Activated CD4-positive, alpha-beta T cell treated with anti-CD3 and anti-CD28 coated beads, Interleukin-2, amount 50 U/mL, for 48 hours (primary cell): Measurements from ENCODE around the gene EPB41L4A.
"Not testable (repeated sequence)": the region's sequence is repeated elsewhere in the genome, so short reads cannot be mapped to it uniquely, and the experiment has no call there.

Source experiments
- DNase-seq, 2 experiments: peaks; one replicate each; pipeline ENCODE4 v3.0.0-alpha.2; 2020

The EPB41L4A gene

GRCh38 chr5:112401924-112402323, 17.2 kb downstream of the EPB41L4A start:
- no peak for DNase-seq

- DNase-seq: no peak
Measured at GRCh38 chr5:112397690-112398089, 21.4 kb downstream of the EPB41L4A start.

DNA sequence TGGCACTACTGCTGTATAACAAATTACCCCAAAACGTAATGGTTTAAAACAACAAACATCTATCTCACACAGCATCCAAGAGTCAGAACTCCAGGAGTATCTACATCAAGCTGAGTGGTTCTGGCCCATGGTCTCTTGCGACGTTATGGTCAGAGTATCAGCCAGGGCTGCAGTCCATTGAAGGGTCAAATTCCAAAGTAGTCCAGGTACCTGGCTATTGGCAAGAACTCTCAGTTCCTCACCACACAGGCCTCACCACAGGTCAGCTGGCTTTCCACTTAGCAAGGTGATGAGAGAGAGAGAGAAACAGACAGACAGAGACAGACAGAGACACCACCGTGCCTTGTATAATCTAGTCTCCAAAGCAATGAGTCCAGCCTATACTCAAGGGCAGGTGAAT, 22.6 kb downstream of the EPB41L4A start:
- DNase-seq: no peak

- DNase-seq: not testable (repeated sequence)
Measured at GRCh38 chr5:112395299-112395698, 23.8 kb downstream of the EPB41L4A start.

- DNase-seq: no peak
Measured at GRCh38 chr5:112390327-112390726, 28.8 kb downstream of the EPB41L4A start.

DNA sequence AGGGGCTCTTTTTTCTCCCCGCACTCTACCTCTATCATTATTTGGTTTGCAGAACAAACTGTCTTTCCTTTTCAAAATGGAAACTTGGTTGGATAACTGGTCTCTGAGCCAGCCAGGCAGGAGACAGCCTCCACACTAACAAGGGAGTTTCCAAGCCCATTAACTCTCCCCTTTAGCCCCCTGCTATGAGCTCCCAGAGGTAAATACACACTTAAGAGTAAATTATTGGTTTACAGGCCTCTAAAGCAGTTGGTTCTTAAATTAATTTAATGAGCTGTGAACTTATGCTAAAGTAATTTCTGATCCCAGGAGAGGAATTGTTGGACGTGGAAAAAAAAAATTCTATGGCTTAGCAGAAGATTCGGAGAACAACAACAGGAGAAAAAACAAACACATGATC, 30.3 kb downstream of the EPB41L4A start:
- no peak for DNase-seq

DNA sequence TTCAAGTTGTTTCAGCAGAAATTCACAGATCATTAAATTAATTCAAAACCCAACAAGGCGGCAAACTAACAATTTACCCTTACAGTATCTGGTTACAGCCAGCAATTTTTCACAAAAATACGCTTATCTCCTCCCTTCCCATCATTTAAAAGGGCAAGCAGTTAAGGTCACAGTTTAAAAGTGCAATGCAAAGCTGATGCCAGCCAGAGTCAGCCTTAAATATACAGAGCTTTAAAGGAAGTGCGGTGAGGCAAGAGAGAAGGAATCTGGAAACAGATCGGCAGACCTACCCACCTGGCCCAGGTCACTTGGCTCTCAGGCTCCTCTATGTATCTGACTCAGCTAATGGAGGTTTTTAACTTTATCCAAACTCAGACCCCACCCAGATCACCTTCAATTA, 31.0 kb downstream of the EPB41L4A start:
- no peak for DNase-seq

DNA sequence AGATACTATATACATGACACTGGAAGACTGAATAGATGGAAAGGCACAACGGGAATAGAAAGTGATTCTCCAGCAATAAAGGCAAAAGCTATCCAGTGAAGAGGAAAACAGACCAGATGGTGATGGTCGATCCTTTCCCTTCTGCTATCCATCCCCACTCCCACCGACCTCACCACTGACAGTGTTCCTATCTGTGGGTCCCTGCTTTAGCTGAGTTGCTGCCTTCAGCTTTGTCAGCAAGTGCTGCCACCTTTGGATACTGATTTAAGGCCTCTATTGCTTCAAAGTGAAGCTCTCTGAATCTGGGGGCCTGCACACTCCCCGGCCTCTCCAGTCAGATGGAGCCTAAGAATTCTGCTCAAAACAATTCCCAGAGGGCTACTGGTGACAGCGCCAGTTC, 32.3 kb downstream of the EPB41L4A start:
- DNase-seq: no peak

- no peak for DNase-seq
Measured at GRCh38 chr5:112385969-112386368, 33.1 kb downstream of the EPB41L4A start.

DNA sequence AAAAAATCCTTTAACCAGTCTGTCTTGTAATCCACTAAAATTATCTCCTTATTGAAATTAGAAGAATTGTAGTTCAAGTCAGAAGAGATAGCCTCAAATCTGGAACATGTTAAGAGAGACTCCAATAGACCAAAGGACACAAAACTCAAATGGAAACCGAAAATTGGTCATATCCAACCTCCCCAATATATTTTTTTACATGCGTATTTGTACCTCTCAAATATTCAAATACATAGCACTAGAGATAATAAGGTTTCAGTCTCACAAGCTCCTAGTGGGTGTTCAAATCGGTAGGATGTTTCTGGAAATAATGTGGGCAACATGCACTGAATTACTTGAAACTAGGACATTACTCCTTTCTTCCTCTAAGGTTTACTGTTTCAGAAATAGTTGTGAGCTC, 33.5 kb downstream of the EPB41L4A start:
- DNase-seq: no peak

- no peak for DNase-seq
Measured at GRCh38 chr5:112384523-112384922, 34.6 kb downstream of the EPB41L4A start.

DNA sequence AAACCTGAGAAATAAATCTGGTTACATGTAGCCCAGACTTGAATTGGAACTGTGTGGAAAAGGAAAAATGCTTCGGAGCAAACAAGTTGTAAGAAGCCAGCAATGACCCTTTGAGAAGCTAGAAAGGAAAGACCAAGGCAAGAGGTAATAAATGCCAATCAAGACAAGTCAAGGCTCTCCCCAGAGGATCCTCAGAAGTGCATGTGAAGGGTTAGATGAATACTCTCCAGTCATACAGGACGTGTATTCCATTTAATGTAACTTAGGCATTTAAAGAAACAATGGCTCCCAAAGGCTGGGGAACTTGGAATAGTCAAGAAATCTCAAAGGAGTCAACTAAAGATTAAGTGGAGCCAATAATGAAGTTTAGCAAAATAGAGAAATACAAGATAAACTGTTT, 36.2 kb downstream of the EPB41L4A start:
- DNase-seq: no peak

DNA sequence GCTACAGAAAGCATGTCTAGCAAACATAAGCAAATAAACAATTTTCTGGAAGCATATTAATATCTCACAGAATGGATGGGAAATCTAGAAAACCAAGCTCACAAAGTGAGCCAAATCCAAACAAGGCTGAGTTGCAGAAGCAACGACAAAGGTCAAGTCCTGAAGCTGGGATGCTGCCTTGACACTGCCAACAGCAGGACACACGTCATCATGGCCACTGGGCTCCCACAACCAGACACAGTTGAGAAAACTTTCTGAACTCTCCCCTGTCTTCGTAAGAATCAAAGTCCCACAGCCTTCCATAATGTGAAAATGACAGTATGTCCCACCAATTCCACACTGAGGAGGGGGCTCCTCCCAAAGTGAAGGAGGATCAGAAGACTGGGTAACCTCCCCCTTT, 37.6 kb downstream of the EPB41L4A start:
- no peak for DNase-seq

DNA sequence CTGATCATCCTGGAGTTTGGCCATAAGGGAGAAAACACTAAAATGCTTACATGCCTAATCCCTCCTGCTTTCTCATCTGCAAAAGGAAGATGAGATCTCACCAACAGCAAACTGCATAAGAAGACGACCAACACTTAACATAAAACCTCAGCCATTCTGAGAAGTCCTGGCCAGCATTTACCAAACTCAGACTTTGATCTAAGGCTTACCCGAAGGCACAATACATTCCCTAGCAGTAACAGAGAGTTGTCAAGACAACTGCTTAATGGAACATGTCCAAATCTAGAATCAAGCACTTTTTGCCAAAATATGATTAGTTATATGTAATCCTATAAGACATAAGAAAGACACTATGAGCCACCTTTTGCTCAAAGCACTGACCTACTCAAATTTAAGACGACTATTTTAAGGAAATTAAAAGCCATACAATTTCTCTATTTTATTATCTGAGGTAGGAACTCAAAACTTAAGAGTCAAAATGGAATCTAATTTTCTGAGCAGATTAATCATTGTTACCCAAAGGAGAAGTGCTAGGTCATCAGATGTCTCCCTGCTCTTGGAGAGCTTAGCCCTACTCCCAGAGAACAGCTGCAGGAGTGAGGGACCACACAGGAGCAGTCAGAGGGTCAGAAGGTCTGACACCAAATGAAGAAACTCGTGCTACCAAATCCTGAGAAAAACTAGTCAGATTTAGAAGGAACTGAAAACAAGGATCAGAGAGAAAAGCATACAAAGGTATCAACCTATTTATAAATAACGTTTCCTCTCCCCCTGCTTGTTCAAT, 39.3 kb downstream of the EPB41L4A start:
- no peak for DNase-seq

DNA sequence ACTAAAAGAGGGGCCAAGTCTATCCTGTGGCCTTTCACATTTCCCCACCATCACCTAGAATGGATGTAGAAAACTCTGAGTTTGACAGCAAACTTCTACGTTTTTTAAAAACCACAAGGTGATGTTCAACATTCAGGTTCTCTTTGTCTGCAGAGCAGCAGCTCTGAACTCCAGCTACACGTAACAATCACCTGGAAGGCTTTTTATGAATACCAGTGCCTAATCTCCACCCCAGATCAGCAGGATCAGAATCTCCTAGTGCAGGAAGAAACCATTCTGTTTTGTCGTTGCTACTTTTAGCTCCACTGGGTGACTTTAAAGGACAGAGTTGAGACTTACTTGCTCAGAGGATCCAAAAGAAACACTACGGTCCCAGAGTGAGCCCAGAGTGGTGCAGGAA, 44.3 kb downstream of the EPB41L4A start:
- DNase-seq: no peak

GRCh38 chr5:112374356-112374755, 44.7 kb downstream of the EPB41L4A start:
- DNase-seq: no peak

DNA sequence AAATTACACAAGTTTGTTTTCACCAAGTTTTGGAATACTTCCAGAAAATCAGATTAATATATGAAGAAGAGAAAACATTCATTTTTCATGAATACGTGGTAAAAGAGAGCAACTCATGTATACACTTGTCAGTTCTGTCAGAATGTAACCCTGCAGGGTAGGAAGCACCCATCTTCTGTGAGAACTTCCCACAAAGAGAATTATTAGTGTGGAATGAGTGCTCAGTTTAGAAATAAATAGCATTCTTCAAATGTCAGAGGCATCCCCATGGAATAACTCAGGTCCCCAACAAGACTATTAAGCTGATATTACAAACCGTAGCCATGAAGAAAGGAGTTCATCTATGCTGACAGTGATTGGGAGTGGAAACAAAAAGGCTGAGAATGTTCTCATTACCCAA, 45.2 kb downstream of the EPB41L4A start:
- DNase-seq: no peak

- no peak for DNase-seq
Measured at GRCh38 chr5:112372543-112372942, 46.5 kb downstream of the EPB41L4A start.

DNA sequence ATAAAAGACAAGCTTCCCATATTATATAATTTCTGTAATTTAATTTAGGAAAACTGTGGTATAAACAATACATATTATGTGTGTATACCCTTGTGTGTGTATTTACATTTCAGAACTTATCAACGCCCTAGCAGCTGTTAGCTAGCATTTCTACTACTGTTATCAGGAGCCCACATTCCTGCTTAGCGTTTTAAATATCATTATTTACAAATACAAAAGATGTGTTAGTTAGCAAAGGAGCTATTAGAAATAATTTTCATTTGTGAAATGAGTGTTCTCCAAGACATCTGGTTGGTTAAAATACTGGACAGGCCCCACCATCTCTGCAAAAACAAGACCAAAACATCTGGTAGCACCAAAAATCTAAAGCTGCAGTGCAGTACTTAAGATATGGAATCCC, 48.0 kb downstream of the EPB41L4A start:
- no peak for DNase-seq

- no peak for DNase-seq
Measured at GRCh38 chr5:112367400-112367799, 51.7 kb downstream of the EPB41L4A start.

DNA sequence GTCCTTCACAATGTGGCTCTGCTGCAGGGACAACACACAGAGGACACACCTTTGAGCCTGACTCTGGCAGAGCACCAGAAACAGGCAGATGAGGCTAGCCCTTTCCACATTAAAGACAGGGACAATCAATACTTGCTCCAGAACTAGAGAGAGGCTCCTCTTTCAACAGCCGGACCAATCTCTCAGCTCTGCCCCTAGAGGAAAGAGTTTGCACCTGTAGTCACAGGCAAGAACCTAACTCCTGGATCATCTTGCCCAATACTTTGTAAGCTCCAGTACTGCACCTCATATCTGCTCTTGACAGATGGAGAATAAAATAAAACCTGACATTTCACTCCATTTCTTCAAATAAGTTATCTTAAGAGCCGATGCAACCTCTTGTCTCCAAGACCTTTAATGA, 52.1 kb downstream of the EPB41L4A start:
- no peak for DNase-seq

DNA sequence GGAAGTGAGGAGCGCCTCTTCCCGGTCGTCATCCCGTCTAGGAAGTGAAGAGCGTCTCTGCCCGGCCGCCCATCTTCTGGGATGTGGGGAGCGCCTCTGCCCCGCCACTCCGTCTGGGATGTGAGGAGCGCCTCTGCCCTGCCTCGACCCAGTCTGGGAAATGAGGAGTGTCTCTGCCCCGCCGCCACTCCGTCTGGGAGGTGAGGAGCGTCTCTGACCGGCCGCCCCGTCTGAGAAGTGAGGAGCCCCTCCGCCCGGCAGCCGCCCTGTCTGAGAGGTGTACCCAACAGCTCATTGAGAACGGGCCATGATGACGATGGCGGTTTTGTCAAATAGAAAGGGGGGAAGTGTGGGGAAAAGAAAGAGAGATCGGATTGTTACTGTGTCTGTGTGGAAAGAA, 58.3 kb downstream of the EPB41L4A start:
- DNase-seq: not testable (repeated sequence)

DNA sequence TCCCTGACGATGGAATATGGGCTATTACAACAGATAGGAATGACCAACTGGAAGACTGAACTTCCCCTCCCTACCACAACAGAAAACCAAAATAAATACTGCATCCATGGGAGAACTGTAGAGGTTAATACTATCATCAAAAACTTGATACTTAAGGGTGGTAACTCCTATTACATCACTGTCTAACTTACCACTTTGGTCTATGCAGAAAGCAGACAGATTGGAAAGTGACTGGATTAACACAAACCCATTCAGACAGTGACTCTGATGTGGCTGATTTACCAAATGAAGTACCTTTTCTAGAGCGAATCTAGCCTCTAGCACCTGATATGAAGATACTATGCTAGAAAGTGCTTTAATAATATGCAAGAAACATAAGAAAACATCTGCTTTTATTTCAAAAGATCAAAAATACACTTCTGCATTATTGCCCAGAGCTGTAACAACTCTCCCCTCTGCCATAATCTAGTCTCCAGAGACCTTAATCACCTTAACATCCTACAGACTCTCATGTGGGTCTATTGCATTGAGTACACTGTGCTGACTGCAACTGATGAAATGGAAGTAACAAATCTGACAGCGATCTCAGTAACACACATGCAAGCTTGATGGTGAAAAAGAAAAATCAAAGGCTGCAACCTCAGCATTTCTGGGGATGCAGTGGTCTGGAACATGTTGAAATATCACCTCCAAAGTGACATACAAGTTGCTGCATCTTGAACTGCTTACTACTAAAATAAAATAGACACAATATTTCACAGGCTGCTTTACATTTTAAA, 62.7 kb downstream of the EPB41L4A start:
- DNase-seq: no peak

- no peak for DNase-seq
Measured at GRCh38 chr5:112355058-112355685, 63.9 kb downstream of the EPB41L4A start.
